Activated naive CD8-positive, alpha-beta T cell (primary cell): ENCODE data around the gene HNRNPA1.
"Not testable (repeated sequence)": the region's sequence is repeated elsewhere in the genome, so short reads cannot be mapped to it uniquely, and the experiment has no call there.

ENCODE experiments used
- H3K27ac Mint-ChIP-seq: one replicate; pipeline ENCODE4 v1.8.0; 2021; ENCODE audit warnings: mixed read lengths
- H3K27me3 Mint-ChIP-seq: one replicate; pipeline ENCODE4 v1.8.0; 2021; ENCODE audit warnings: mixed read lengths
- H3K36me3 Mint-ChIP-seq: one replicate; pipeline ENCODE4 v1.8.0; 2021; ENCODE audit warnings: mixed read lengths
- H3K4me1 Mint-ChIP-seq: one replicate; pipeline ENCODE4 v1.8.0; 2021; ENCODE audit warnings: low read depth, mixed read lengths
- H3K4me3 Mint-ChIP-seq: one replicate; pipeline ENCODE4 v1.8.0; 2021; ENCODE audit warnings: mild to moderate bottlenecking, mixed read lengths
- H3K9me3 Mint-ChIP-seq: one replicate; pipeline ENCODE4 v1.8.0; 2021; ENCODE audit warnings: low read depth, mixed read lengths

The HNRNPA1 gene

GRCh38 chr12:54300225-54300731 is 19.8 kb downstream of the HNRNPA1 start:
- Mint-ChIP-seq H3K27ac (no peak overlapping the region), H3K36me3 (no peaks in the 10 kb centered on the region), H3K4me3 (peak overlapping the region; percentile 48), H3K9me3 (no peaks in the 10 kb centered on the region), H3K27me3 (peaks cover 26% of the 10 kb centered on the region), H3K4me1 (peaks cover 10% of the 10 kb centered on the region)

GRCh38 chr12:54300732-54301427 is 20.4 kb downstream of the HNRNPA1 start, which contains the start of gene NFE2:
Gene NFE2, minus strand, starts transcription at chr12:54301015. Its CDS starts 5,767 bp downstream, at chr12:54295248.
- H3K27me3 Mint-ChIP-seq: peaks cover 26% of the 10 kb centered on the region
- H3K36me3 Mint-ChIP-seq: no peaks in the 10 kb centered on the region
- no peaks in the 10 kb centered on the region for H3K9me3 Mint-ChIP-seq
- peaks cover 10% of the 10 kb centered on the region for H3K4me1 Mint-ChIP-seq
- peak within 1 kb of the TSS; percentile 48 for H3K4me3 Mint-ChIP-seq
- H3K27ac Mint-ChIP-seq: no peak within 1 kb of the TSS

DNA sequence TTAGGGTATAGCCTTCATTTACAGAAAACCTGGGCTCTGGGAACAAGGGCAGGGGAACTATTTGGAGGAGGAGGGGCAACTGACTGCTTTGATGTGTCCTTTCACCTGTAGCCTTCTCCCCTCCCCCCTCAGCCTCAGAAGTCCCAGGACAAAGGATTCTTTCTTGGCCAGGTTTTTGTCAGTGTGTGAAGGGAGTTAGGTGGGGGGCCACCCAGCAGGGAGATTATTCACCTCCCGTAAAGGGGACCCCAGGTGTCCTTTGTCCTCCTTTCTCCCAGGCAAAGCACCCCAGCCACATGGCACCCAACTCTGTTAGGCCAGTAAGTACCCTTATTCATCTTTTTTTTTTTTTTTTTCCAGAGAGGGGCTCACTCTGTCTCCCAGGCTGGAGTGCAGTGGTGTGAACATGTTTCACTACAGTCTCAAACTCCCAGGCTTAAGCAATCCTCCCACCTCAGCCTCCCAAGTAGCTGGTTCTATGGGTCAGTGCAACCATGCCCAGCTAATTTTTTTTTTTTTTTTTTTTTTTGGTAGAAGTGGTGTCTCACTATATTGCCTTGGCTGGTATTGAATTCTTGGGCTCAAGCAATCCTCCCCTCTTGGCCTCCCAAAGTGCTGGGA is 21.0 kb downstream of the HNRNPA1 start:
- H3K36me3 Mint-ChIP-seq: no peaks in the 10 kb centered on the region
- peaks cover 10% of the 10 kb centered on the region for H3K4me1 Mint-ChIP-seq
- H3K4me3 Mint-ChIP-seq: no peak overlapping the region
- no peaks in the 10 kb centered on the region for H3K9me3 Mint-ChIP-seq
- H3K27ac Mint-ChIP-seq: no peak overlapping the region
- peaks cover 26% of the 10 kb centered on the region for H3K27me3 Mint-ChIP-seq

DNA sequence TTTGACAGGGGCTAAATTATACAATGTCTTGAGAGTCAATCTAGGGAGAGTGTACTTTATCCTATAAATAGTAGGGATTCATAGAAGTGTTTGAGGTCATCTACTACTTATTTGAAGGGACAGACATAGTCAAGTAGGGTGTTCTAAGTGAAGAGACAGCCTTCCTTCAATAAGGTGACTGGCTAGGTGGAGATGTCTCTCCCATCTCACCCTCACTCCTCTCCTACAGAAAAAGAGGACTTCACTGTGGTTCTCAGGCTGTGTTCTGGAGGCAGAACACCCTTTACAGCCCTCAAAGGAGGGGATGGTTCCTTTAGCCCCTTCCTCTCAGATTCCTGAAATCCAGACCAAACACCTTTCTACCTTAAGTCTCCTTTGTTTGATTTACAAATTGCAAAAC is 23.1 kb downstream of the HNRNPA1 start:
- Mint-ChIP-seq H3K36me3 (no peaks in the 10 kb centered on the region), H3K27me3 (peaks cover 28% of the 10 kb centered on the region), H3K4me3 (no peak overlapping the region), H3K27ac (no peak overlapping the region), H3K4me1 (peaks cover 11% of the 10 kb centered on the region), H3K9me3 (no peaks in the 10 kb centered on the region)

DNA sequence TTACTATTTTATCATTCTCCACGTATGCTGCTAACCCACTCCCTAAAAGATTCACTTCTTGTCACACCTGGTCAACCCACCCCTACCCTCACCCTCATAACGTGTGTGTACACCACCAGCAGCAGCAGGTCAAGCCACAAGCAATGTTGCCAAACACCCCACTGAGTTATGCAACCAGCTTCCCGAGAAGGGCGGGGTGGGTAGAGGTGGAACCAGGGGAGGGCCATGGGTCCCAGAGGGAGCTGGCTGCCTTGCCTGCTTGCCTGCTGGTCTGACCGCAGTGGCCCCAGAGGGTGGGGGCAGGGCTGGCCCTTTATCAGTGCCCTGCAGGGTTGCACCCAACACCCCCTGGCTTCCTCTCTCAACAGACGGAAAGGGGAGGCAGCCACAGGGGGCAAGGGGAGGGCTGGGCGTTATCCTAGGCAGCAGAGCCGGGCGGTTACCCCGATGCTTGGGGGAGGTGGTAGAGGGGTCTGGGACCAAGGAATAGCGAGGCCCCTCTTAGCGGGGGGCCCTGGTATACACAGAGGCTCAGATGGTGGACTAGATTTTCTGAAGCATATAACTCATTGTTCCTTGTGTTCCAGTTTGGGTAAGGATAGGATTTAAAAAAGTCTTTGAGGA is 23.8 kb downstream of the HNRNPA1 start:
- no peaks in the 10 kb centered on the region for H3K36me3 Mint-ChIP-seq
- peaks cover 11% of the 10 kb centered on the region for H3K4me1 Mint-ChIP-seq

DNA sequence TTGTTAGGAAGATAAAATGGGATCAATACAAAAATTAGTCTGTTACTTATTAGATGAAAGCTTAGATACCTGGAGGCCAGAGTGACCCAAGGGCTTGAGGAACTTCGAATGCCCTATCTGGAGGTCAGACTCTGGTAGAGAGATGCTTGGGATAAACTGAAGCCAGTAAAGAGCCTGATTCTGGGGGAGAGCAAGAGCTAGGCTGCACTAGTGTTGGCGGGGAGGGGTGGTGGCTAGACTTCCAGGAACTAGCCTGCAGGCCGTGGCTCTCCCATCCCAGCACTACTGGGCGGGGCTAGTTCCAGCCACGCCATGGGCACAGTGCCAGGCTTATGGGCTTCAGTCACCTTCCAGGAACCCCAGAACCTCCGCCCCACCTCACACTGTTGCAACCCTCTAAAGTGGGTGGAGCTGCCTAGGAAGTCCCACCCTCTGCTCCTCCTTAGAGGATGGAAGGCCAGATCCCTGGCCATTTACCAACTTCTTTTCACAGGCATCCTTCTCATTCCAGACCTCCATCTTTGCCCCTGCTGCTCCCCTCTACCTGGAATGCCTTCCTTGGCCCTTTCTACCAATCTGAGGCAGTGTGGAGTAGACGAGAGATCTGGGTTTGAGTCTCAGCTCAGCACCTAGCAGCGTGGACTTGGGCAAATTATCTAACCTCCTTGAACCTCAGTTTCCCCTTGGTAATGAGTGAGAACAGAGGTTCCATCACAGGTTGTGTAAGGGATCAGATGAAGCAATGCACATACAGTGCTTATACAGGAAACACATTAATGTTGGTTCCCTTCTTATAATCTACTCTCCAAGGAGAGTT is 26.6 kb downstream of the HNRNPA1 start:
- no peaks in the 10 kb centered on the region for H3K9me3 Mint-ChIP-seq
- H3K4me1 Mint-ChIP-seq: peaks cover 5% of the 10 kb centered on the region
- peaks cover 15% of the 10 kb centered on the region for H3K27me3 Mint-ChIP-seq
- H3K36me3 Mint-ChIP-seq: no peaks in the 10 kb centered on the region
- no peak overlapping the region for H3K27ac Mint-ChIP-seq
- H3K4me3 Mint-ChIP-seq: no peak overlapping the region

More for the DNA sequence above, 23.8 kb downstream of the HNRNPA1 start:
- peaks cover 25% of the 10 kb centered on the region for H3K27me3 Mint-ChIP-seq
- H3K27ac Mint-ChIP-seq: no peak overlapping the region
- no peaks in the 10 kb centered on the region for H3K9me3 Mint-ChIP-seq
- no peak overlapping the region for H3K4me3 Mint-ChIP-seq

GRCh38 chr12:54311051-54311450 is 30.5 kb downstream of the HNRNPA1 start:
- Mint-ChIP-seq H3K4me1 (peaks cover 5% of the 10 kb centered on the region), H3K36me3 (no peaks in the 10 kb centered on the region), H3K27ac (no peak overlapping the region), H3K27me3 (peaks cover 7% of the 10 kb centered on the region), H3K4me3 (no peak overlapping the region), H3K9me3 (no peaks in the 10 kb centered on the region)

- not testable (repeated sequence) for H3K4me1 Mint-ChIP-seq, H3K36me3 Mint-ChIP-seq, H3K27me3 Mint-ChIP-seq, H3K27ac Mint-ChIP-seq, H3K9me3 Mint-ChIP-seq, H3K4me3 Mint-ChIP-seq
These were observed 31.8 kb downstream of the HNRNPA1 start for GRCh38 chr12:54312309-54312708.

- no peaks in the 10 kb centered on the region for H3K36me3 Mint-ChIP-seq
- H3K9me3 Mint-ChIP-seq: no peaks in the 10 kb centered on the region
- no peak overlapping the region for H3K27ac Mint-ChIP-seq
- no peak overlapping the region for H3K4me3 Mint-ChIP-seq
- no peaks in the 10 kb centered on the region for H3K27me3 Mint-ChIP-seq
- peaks cover 15% of the 10 kb centered on the region for H3K4me1 Mint-ChIP-seq
These were observed 40.8 kb downstream of the HNRNPA1 start for GRCh38 chr12:54321363-54321762.

DNA sequence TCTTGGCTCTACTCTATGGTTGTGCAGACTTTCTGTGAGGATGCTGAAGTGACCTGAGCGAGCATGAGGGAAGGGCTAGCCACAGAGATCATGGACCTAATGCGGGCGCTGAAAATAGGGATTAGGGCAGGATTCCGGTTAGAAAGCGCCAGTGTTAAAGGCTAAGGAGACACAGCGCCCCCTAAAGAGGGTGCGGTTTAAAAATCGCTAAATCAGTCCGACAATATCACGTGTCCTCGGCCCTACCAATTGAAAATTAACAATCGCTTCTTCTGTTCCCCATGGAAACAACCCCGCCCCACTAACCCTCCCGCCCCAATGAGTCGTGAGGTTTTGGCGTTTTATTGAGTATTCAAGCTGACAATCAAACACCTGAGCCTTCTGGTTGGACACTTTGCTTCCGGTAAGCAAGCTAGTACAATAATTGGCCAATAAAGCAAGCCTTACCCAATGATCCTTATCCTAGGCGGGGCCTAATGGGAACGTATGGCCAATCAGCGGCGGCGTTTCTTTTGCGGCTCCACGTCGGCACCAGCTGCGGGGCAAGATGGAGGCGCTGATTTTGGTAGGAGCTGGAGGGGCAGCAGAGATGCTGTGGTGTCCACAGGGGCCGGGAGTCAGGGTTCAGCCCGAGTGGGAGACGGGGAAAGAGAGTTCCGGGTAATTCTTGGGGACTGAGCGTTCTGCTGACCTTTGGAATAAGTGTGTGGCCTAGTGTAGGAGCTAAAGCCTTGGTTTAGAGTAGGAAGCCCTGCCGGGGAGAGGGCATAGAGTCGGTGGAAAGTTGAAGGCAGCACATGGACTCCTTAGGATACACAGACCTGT is 44.3 kb downstream of the HNRNPA1 start, which contains the start of gene COPZ1:
TSS of gene COPZ1 (plus strand) at position 515 of the 825 bp plus-strand sequence. CDS start at position 548, 33 bp downstream.
- Mint-ChIP-seq H3K27me3 (no peaks in the 10 kb centered on the region), H3K36me3 (no peaks in the 10 kb centered on the region), H3K4me3 (peak within 1 kb of the TSS; percentile 99), H3K4me1 (peaks cover 37% of the 10 kb centered on the region), H3K9me3 (no peaks in the 10 kb centered on the region), H3K27ac (peak within 1 kb of the TSS; percentile 97)

GRCh38 chr12:54325442-54326109 is 45.0 kb downstream of the HNRNPA1 start:
- not testable (repeated sequence) for H3K36me3 Mint-ChIP-seq, H3K27me3 Mint-ChIP-seq, H3K9me3 Mint-ChIP-seq
- Mint-ChIP-seq H3K4me3 (peak overlapping the region; percentile 99), H3K27ac (peak overlapping the region; percentile 97), H3K4me1 (peaks cover 44% of the 10 kb centered on the region)

GRCh38 chr12:54328595-54329337 is 48.2 kb downstream of the HNRNPA1 start:
- Mint-ChIP-seq H3K27ac (peak overlapping the region; percentile 76), H3K4me1 (peaks cover 63% of the 10 kb centered on the region), H3K27me3 (no peaks in the 10 kb centered on the region), H3K9me3 (no peaks in the 10 kb centered on the region), H3K36me3 (peaks cover 3% of the 10 kb centered on the region), H3K4me3 (peak overlapping the region; percentile 45)

DNA sequence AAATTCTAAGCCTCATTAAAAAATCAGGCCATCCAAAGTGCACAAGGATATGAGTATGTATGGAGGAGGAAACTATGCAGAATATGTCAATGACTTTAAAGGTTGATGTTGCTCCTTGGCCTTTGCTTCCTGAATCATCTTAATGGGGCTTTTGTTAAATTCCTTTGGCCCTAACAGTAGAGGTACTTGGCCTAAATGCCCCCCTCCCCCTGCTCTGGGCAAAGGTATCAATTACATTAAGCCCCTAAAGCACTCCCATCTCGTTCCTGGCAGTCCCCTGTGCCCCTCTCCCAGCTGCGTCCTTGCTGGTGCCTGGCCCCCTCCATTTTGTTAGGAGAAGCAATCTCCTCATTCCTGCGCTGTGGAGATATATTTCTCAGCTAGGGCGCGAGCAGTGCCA is 49.2 kb downstream of the HNRNPA1 start:
- Mint-ChIP-seq H3K4me3 (no peak overlapping the region), H3K27ac (peak overlapping the region; percentile 78), H3K4me1 (peaks cover 60% of the 10 kb centered on the region), H3K36me3 (peaks cover 3% of the 10 kb centered on the region), H3K27me3 (no peaks in the 10 kb centered on the region), H3K9me3 (no peaks in the 10 kb centered on the region)
